ENCODE measurements around the gene ST3GAL4. TPM values are rescaled to one million over a fixed set of nuclear protein-coding genes. Genes with fewer than 3 reads are reported as not detected.

ST3GAL4 gene
- total RNA-seq, 1 donor from 2014 or later = 0.71 TPM

- POLR2A ChIA-PET = no interaction called here
- no peaks in the 10 kb centered on the region for H3K36me3 Mint-ChIP-seq (ENCODE audit: low read depth)
- intact Hi-C loops (cut with micrococcal nuclease) = loop anchor here (2.0 kb wide), 1 partner anchor 44 kb away; no protein-coding TSS in a partner anchor
- H3K9me3 Mint-ChIP-seq = no peaks in the 10 kb centered on the region
- H3K27me3 Mint-ChIP-seq = peaks cover 4% of the 10 kb centered on the region
- TF ChIP-seq CTCF (IDR thresholded peaks at IDR 0.05) = no peak
- no peak overlapping the region for H3K4me3 Mint-ChIP-seq
- CTCF ChIA-PET = no interaction called here
- no peak for DNase-seq
- H3K27ac Mint-ChIP-seq = no peak overlapping the region
- peaks cover 20% of the 10 kb centered on the region for H3K4me1 Mint-ChIP-seq
- no peak for ATAC-seq (ENCODE audit: low read depth)
Measured at GRCh38 chr11:126421271-126421671, 65.8 kb downstream of the ST3GAL4 start.

- no peaks in the 10 kb centered on the region for H3K36me3 Mint-ChIP-seq (ENCODE audit: low read depth)
- H3K4me1 Mint-ChIP-seq = peaks cover 24% of the 10 kb centered on the region
- ChIA-PET POLR2A (no interaction called here), CTCF (no interaction called here)
- peaks cover 4% of the 10 kb centered on the region for H3K27me3 Mint-ChIP-seq
- no peak overlapping the region for H3K4me3 Mint-ChIP-seq
- ATAC-seq (ENCODE audit: low read depth) (no peak), DNase-seq (no peak)
- intact Hi-C loops (cut with micrococcal nuclease) = no loop called here
- peaks cover 2% of the 10 kb centered on the region for H3K9me3 Mint-ChIP-seq
- H3K27ac Mint-ChIP-seq = no peak overlapping the region
- no peak for TF ChIP-seq CTCF (IDR thresholded peaks at IDR 0.05)
Measured at GRCh38 chr11:126422446-126422845, 67.0 kb downstream of the ST3GAL4 start.

- Mint-ChIP-seq H3K9me3 (peaks cover 2% of the 10 kb centered on the region), H3K27me3 (peaks cover 4% of the 10 kb centered on the region), H3K27ac (no peak overlapping the region), H3K4me1 (peaks cover 24% of the 10 kb centered on the region), H3K36me3 (ENCODE audit: low read depth) (no peaks in the 10 kb centered on the region), H3K4me3 (no peak overlapping the region)
- no peak for TF ChIP-seq CTCF (IDR thresholded peaks at IDR 0.05)
- DNase-seq = no peak
- ChIA-PET CTCF (no interaction called here), POLR2A (no interaction called here)
- intact Hi-C loops (cut with micrococcal nuclease) = no loop called here
- ATAC-seq (ENCODE audit: low read depth) = no peak
Measured at GRCh38 chr11:126423154-126423553, 67.7 kb downstream of the ST3GAL4 start.

GRCh38 chr11:126423743-126424142 lies 68.3 kb downstream of the ST3GAL4 start:
- TF ChIP-seq CTCF (IDR thresholded peaks at IDR 0.05) = no peak
- Mint-ChIP-seq H3K27me3 (peaks cover 4% of the 10 kb centered on the region), H3K9me3 (peaks cover 2% of the 10 kb centered on the region), H3K4me3 (no peak overlapping the region), H3K27ac (no peak overlapping the region), H3K36me3 (ENCODE audit: low read depth) (no peaks in the 10 kb centered on the region), H3K4me1 (peaks cover 24% of the 10 kb centered on the region)
- CTCF ChIA-PET = no interaction called here
- intact Hi-C loops (cut with micrococcal nuclease) = no loop called here
- ATAC-seq (ENCODE audit: low read depth) (no peak), DNase-seq (no peak)
- POLR2A ChIA-PET = no interaction called here

- DNase-seq = no peak
- Mint-ChIP-seq H3K9me3 (peaks cover 2% of the 10 kb centered on the region), H3K4me1 (peaks cover 24% of the 10 kb centered on the region), H3K36me3 (ENCODE audit: low read depth) (no peaks in the 10 kb centered on the region), H3K27ac (no peak overlapping the region), H3K27me3 (peaks cover 4% of the 10 kb centered on the region), H3K4me3 (no peak overlapping the region)
- POLR2A ChIA-PET = no interaction called here
- ATAC-seq (ENCODE audit: low read depth) = no peak
- CTCF ChIA-PET = no interaction called here
- intact Hi-C loops (cut with micrococcal nuclease) = no loop called here
- no peak for TF ChIP-seq CTCF (IDR thresholded peaks at IDR 0.05)
Measured at GRCh38 chr11:126424471-126425039, 69.1 kb downstream of the ST3GAL4 start.

Measured in activated B cell treated with CpG ODN at 0.5 μM for 24 hours (primary cell).